ENCODE data around the gene ANKEF1.

DNA sequence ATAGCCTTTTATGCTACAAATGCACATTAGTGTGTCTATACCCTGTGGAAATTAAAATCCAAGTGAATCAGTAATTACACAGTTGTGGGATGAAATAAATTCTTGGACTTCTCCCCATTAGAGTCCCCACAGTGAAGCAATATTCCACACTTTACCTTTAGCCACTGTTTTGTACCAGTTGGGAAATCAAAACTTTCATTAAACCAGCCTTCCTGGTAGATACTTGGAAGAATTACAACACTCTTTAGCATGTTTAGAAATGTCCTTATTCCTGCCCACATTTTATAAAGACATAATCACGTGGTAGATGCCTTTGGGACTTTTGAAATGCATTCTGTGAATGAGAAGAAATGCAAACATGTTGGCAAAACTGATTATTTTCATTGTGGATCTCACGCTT is 49.0 kb upstream of the ANKEF1 start:
- TF ChIP-seq, protein P1, sequence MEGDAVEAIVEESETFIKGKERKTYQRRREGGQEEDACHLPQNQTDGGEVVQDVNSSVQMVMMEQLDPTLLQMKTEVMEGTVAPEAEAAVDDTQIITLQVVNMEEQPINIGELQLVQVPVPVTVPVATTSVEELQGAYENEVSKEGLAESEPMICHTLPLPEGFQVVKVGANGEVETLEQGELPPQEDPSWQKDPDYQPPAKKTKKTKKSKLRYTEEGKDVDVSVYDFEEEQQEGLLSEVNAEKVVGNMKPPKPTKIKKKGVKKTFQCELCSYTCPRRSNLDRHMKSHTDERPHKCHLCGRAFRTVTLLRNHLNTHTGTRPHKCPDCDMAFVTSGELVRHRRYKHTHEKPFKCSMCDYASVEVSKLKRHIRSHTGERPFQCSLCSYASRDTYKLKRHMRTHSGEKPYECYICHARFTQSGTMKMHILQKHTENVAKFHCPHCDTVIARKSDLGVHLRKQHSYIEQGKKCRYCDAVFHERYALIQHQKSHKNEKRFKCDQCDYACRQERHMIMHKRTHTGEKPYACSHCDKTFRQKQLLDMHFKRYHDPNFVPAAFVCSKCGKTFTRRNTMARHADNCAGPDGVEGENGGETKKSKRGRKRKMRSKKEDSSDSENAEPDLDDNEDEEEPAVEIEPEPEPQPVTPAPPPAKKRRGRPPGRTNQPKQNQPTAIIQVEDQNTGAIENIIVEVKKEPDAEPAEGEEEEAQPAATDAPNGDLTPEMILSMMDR (conservative IDR thresholded peaks at IDR 0.05; ENCODE audit: low read depth, low read length) = no peak
- TF ChIP-seq EZH2 (IDR thresholded peaks at IDR 0.05; ENCODE audit: low read length, unreplicated experiment) (no peak), EZH2phosphoT487 (IDR thresholded peaks at IDR 0.05; ENCODE audit: borderline replicate concordance, low read length) (no peak)

Measured in PC-3 (cell line).